CD4-positive, alpha-beta T cell (primary cell): ENCODE results near the gene CALB2. TPM values are rescaled to one million over a fixed set of nuclear protein-coding genes. Genes with fewer than 3 reads are reported as not detected.

Experiments used
- ATAC-seq: fragments of 200-7000 bp; cut with Tn5 transposase; one replicate; pipeline ENCODE4 v1.10.0; 2022; ENCODE audit warnings: mild to moderate bottlenecking; ENCODE audit not compliant: poor library complexity
- CTCF ChIA-PET: fragments of 350-600 bp; sonication (Branson Sonifier 250); formaldehyde crosslinking; loops from one replicate; lab custom pipeline; 2021; ENCODE audit warnings: antibody characterized with exemption, inconsistent platforms; lab: Charles Lee
- POLR2A ChIA-PET: fragments of 350-600 bp; sonication (Branson Sonifier 250); formaldehyde crosslinking; loops from one replicate; lab custom pipeline; 2021; ENCODE audit warnings: antibody characterized with exemption, inconsistent platforms; lab: Charles Lee
- DNase-seq, 14 experiments: peaks; one replicate each; pipeline ENCODE4 v3.0.0-alpha.2; 2013 to 2020; ENCODE audit warnings: mixed read lengths in 2 of 14
- H3K27ac ChIP-seq, 2 donors: one replicate each; pipeline versions ENCODE4 v1.5.1 to v1.7.0; 2013; ENCODE audit warnings: low read length in 2 of 2, low read depth in 1 of 2, mild to moderate bottlenecking in 1 of 2
- H3K27me3 ChIP-seq, 2 experiments: 1 replicate in 1 of 2; 2 replicates in 1 of 2; pipeline versions ENCODE4 v1.6.1 to v1.7.0; 2013; ENCODE audit warnings: low read length in 2 of 2, control low read depth in 1 of 2, mild to moderate bottlenecking in 1 of 2, moderate library complexity in 1 of 2; ENCODE audit not compliant: insufficient read depth in 2 of 2, control insufficient read depth in 1 of 2
- H3K36me3 ChIP-seq: one replicate; pipeline ENCODE4 v1.6.1; 2013; ENCODE audit warnings: low read length, control low read depth; ENCODE audit not compliant: insufficient read depth
- H3K4me1 ChIP-seq: one replicate; pipeline ENCODE4 v1.6.1; 2013; ENCODE audit warnings: low read length, control low read depth; ENCODE audit not compliant: insufficient read depth
- H3K4me3 ChIP-seq: one replicate; pipeline ENCODE4 v1.5.1; 2013; ENCODE audit warnings: mild to moderate bottlenecking, low read length, moderate library complexity
- H3K9me3 ChIP-seq, 2 experiments: 1 replicate in 1 of 2; 2 replicates in 1 of 2; pipeline versions ENCODE4 v1.6.1 to v1.7.0; 2013; ENCODE audit warnings: low read length in 2 of 2, mild to moderate bottlenecking in 2 of 2, control low read depth in 1 of 2, moderate library complexity in 1 of 2; ENCODE audit not compliant: control insufficient read depth in 1 of 2, insufficient read depth in 1 of 2
- H3K27ac Mint-ChIP-seq: one replicate; pipeline ENCODE4 v1.8.0; 2020; ENCODE audit warnings: mixed read lengths
- H3K27me3 Mint-ChIP-seq: one replicate; pipeline ENCODE4 v1.8.0; 2021; ENCODE audit warnings: mixed read lengths
- H3K36me3 Mint-ChIP-seq: one replicate; pipeline ENCODE4 v1.8.0; 2021; ENCODE audit warnings: low read depth, mixed read lengths
- H3K4me1 Mint-ChIP-seq: one replicate; pipeline ENCODE4 v1.8.0; 2021; ENCODE audit warnings: low read depth, mixed read lengths
- H3K4me3 Mint-ChIP-seq: one replicate; pipeline ENCODE4 v1.8.0; 2020; ENCODE audit warnings: mild to moderate bottlenecking, mixed read lengths
- H3K9me3 Mint-ChIP-seq: one replicate; pipeline ENCODE4 v1.8.0; 2020; ENCODE audit warnings: mixed read lengths
- intact Hi-C, 2 experiments: fragments of 100-400 bp; cut with DNase I in 1 of 2; cut with micrococcal nuclease in 1 of 2; formaldehyde crosslinking; loops; one replicate each; pipeline versions ENCODE4 v1.15.1 to v1.9.0; 2023 to 2025; cut with DNase I, micrococcal nuclease
- total RNA-seq, 174 experiments: library from RNA in 2 of 174; stranded (reverse) in 2 of 174; gene quantifications; one replicate each; pipeline ENCODE4 v1.2.3 and lab custom pipeline; 2021 to 2026
- TF ChIP-seq, protein P1 (sequence below): fragments of 200-600 bp; IDR thresholded peaks from one replicate; pipeline ENCODE4 v1.8.0; 2022; ENCODE audit warnings: antibody characterized with exemption, mild to moderate bottlenecking

Gene CALB2
- total RNA-seq, 2 experiments from 2014 or later, result not detected

DNA sequence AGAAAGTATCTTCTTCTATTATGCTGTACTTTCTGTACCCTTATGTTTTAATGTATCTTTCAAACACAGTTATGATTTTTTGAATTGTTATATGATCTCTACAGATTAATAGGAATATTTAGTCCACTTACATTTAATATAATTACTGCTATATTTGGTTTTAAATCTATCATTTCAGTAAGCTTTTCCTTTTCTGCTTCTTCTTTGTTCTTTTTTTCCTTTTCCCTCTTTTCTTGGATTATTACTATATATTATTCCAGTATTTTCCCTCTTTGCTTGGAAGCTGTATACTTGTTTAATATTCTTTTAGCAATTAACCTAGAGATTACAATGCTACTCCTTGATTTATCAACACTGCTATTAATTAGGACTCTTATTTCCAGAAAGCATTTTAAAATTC lies 69.9 kb downstream of the CALB2 start:
- peaks cover 61% of the 10 kb centered on the region for H3K27me3 Mint-ChIP-seq
- no peak overlapping the region for H3K4me3 Mint-ChIP-seq
- TF ChIP-seq, protein P1, sequence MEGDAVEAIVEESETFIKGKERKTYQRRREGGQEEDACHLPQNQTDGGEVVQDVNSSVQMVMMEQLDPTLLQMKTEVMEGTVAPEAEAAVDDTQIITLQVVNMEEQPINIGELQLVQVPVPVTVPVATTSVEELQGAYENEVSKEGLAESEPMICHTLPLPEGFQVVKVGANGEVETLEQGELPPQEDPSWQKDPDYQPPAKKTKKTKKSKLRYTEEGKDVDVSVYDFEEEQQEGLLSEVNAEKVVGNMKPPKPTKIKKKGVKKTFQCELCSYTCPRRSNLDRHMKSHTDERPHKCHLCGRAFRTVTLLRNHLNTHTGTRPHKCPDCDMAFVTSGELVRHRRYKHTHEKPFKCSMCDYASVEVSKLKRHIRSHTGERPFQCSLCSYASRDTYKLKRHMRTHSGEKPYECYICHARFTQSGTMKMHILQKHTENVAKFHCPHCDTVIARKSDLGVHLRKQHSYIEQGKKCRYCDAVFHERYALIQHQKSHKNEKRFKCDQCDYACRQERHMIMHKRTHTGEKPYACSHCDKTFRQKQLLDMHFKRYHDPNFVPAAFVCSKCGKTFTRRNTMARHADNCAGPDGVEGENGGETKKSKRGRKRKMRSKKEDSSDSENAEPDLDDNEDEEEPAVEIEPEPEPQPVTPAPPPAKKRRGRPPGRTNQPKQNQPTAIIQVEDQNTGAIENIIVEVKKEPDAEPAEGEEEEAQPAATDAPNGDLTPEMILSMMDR, result no peak
- ChIA-PET CTCF (interaction anchor here (1.9 kb wide), 1 partner anchor 15 kb away, joined by 7 read pairs; no protein-coding TSS in a partner anchor), POLR2A (no interaction called here)
- Histone ChIP-seq H3K27ac (no peak overlapping the region), H3K9me3 (peaks cover 0 to 8% of the 10 kb centered on the region in 2 experiments), H3K27me3 (peaks cover 11 to 42% of the 10 kb centered on the region in 2 experiments), H3K4me3 (no peak overlapping the region), H3K4me1 (no peaks in the 10 kb centered on the region), H3K36me3 (no peaks in the 10 kb centered on the region)
- DNase-seq, result no peak
- H3K9me3 Mint-ChIP-seq, result no peaks in the 10 kb centered on the region
- intact Hi-C loops, result no loop called here
- no peak overlapping the region for H3K27ac Mint-ChIP-seq
- no peaks in the 10 kb centered on the region for H3K36me3 Mint-ChIP-seq
- no peak for ATAC-seq
- no peaks in the 10 kb centered on the region for H3K4me1 Mint-ChIP-seq

DNA sequence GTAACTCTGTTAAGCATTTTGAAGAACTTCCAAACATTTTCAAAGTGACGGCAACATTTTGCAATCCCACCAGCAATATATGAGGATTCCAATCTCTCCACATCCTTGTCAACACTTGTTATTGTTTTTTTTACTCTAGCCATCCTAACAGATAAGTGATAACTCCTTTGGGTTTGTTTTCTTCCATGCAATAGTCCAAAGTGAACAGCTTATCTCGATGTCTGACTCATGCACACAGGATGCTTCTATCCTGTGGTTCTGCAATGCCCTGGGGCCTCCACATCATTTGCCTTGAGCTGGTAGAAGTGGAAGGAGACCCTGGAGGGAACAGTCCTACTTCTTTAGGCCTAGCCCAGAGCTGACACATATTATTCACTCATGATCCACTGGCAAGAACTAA lies 70.4 kb downstream of the CALB2 start:
- H3K4me1 Mint-ChIP-seq, result no peaks in the 10 kb centered on the region
- Histone ChIP-seq H3K27me3 (peaks cover 13 to 39% of the 10 kb centered on the region in 2 experiments), H3K4me1 (no peaks in the 10 kb centered on the region), H3K27ac (no peak overlapping the region), H3K9me3 (peaks cover 0 to 8% of the 10 kb centered on the region in 2 experiments), H3K36me3 (no peaks in the 10 kb centered on the region), H3K4me3 (no peak overlapping the region)
- DNase-seq (no peak), ATAC-seq (no peak)
- ChIA-PET POLR2A (no interaction called here), CTCF (interaction anchor here (1.9 kb wide), 1 partner anchor 16 kb away, joined by 7 read pairs; no protein-coding TSS in a partner anchor)
- no peaks in the 10 kb centered on the region for H3K36me3 Mint-ChIP-seq
- intact Hi-C loops, result no loop called here
- H3K4me3 Mint-ChIP-seq, result no peak overlapping the region
- no peaks in the 10 kb centered on the region for H3K9me3 Mint-ChIP-seq
- TF ChIP-seq, protein P1, result no peak
- H3K27ac Mint-ChIP-seq, result no peak overlapping the region
- H3K27me3 Mint-ChIP-seq, result peaks cover 59% of the 10 kb centered on the region

DNA sequence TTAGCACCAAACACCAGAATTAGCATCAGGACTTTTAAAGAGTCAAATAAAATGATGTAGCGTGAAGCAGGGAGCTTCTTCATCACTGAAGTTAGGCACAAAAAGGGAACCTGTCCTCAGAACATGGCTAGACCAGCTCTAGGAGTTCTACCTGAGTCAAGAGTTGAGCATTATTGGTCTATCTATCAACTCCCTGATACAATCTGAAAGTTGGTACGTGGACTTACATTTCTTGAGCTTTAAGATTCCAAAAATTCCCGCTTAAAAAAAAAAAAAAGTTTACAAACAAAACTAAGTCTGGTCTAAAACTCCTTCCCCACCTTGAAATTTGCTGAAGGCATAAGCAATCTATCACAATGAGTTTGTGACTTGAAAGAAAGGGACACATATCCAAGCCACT lies 71.1 kb downstream of the CALB2 start:
- H3K9me3 Mint-ChIP-seq, result no peaks in the 10 kb centered on the region
- intact Hi-C loops, result no loop called here
- ChIA-PET CTCF (interaction anchor here (1.9 kb wide), 1 partner anchor 17 kb away, joined by 7 read pairs; no protein-coding TSS in a partner anchor), POLR2A (interaction anchor here (0.5 kb wide), 1 partner anchor 25 kb away, joined by 4 read pairs; no protein-coding TSS in a partner anchor)
- Histone ChIP-seq H3K27me3 (peaks cover 8 to 32% of the 10 kb centered on the region in 2 experiments), H3K27ac (no peak overlapping the region), H3K36me3 (no peaks in the 10 kb centered on the region), H3K4me3 (no peak overlapping the region), H3K9me3 (peaks cover 0 to 8% of the 10 kb centered on the region in 2 experiments), H3K4me1 (no peaks in the 10 kb centered on the region)
- H3K27me3 Mint-ChIP-seq, result peaks cover 58% of the 10 kb centered on the region
- TF ChIP-seq, protein P1, result no peak
- H3K4me1 Mint-ChIP-seq, result no peaks in the 10 kb centered on the region
- H3K27ac Mint-ChIP-seq, result no peak overlapping the region
- H3K36me3 Mint-ChIP-seq, result no peaks in the 10 kb centered on the region
- H3K4me3 Mint-ChIP-seq, result no peak overlapping the region
- no peak for ATAC-seq
- DNase-seq, result no peak
